IPS-18a (cell line): ENCODE data around the gene TPK1.

ENCODE experiments used
- H3K27ac ChIP-seq: one replicate; pipeline ENCODE4 v1.5.1; 2013; ENCODE audit warnings: low read length
- H3K27me3 ChIP-seq: one replicate; pipeline ENCODE4 v1.6.1; 2013; ENCODE audit warnings: mild to moderate bottlenecking, low read length; ENCODE audit not compliant: control insufficient read depth, insufficient read depth
- H3K36me3 ChIP-seq: one replicate; pipeline ENCODE4 v1.6.1; 2013; ENCODE audit warnings: low read depth, low read length; ENCODE audit not compliant: control insufficient read depth
- H3K4me1 ChIP-seq: one replicate; pipeline ENCODE4 v1.6.1; 2013; ENCODE audit warnings: low read depth, low read length; ENCODE audit not compliant: control insufficient read depth
- H3K4me3 ChIP-seq: one replicate; pipeline ENCODE4 v1.5.1; 2013; ENCODE audit warnings: low read length
- H3K9ac ChIP-seq: one replicate; pipeline ENCODE4 v1.6.1; 2013; ENCODE audit warnings: mild to moderate bottlenecking, low read length, moderate library complexity
- H3K9me3 ChIP-seq: one replicate; pipeline ENCODE4 v1.6.1; 2013; ENCODE audit warnings: low read depth, low read length; ENCODE audit not compliant: control insufficient read depth

The TPK1 gene

GRCh38 chr7:144665689-144666381 lies 170.0 kb downstream of the TPK1 start:
- no peaks in the 10 kb centered on the region for H3K9me3 ChIP-seq
- H3K9ac ChIP-seq = no peak overlapping the region
- no peak overlapping the region for H3K27ac ChIP-seq
- no peak overlapping the region for H3K4me3 ChIP-seq
- H3K27me3 ChIP-seq = no peaks in the 10 kb centered on the region
- peaks cover 2% of the 10 kb centered on the region for H3K4me1 ChIP-seq
- no peaks in the 10 kb centered on the region for H3K36me3 ChIP-seq

- Histone ChIP-seq H3K27ac (no peak overlapping the region), H3K36me3 (no peaks in the 10 kb centered on the region), H3K4me1 (peaks cover 5% of the 10 kb centered on the region), H3K4me3 (no peak overlapping the region), H3K27me3 (no peaks in the 10 kb centered on the region), H3K9ac (no peak overlapping the region), H3K9me3 (no peaks in the 10 kb centered on the region)
Observed at GRCh38 chr7:144659211-144659610, 176.6 kb downstream of the TPK1 start.

GRCh38 chr7:144656965-144657517 lies 178.8 kb downstream of the TPK1 start:
- H3K9me3 ChIP-seq = no peaks in the 10 kb centered on the region
- H3K9ac ChIP-seq = no peak overlapping the region
- no peaks in the 10 kb centered on the region for H3K27me3 ChIP-seq
- H3K27ac ChIP-seq = no peak overlapping the region
- H3K36me3 ChIP-seq = no peaks in the 10 kb centered on the region
- H3K4me3 ChIP-seq = no peak overlapping the region
- H3K4me1 ChIP-seq = peaks cover 5% of the 10 kb centered on the region

- Histone ChIP-seq H3K27me3 (no peaks in the 10 kb centered on the region), H3K27ac (no peak overlapping the region), H3K9me3 (peaks cover 4% of the 10 kb centered on the region), H3K36me3 (no peaks in the 10 kb centered on the region), H3K4me3 (no peak overlapping the region), H3K9ac (no peak overlapping the region), H3K4me1 (peaks cover 5% of the 10 kb centered on the region)
Observed at GRCh38 chr7:144653449-144653848, 182.4 kb downstream of the TPK1 start.

GRCh38 chr7:144650439-144650838 lies 185.4 kb downstream of the TPK1 start:
- Histone ChIP-seq H3K36me3 (no peaks in the 10 kb centered on the region), H3K9me3 (peaks cover 4% of the 10 kb centered on the region), H3K27me3 (no peaks in the 10 kb centered on the region), H3K9ac (no peak overlapping the region), H3K4me1 (no peaks in the 10 kb centered on the region), H3K4me3 (no peak overlapping the region), H3K27ac (no peak overlapping the region)

- H3K36me3 ChIP-seq = no peaks in the 10 kb centered on the region
- H3K27me3 ChIP-seq = no peaks in the 10 kb centered on the region
- H3K4me1 ChIP-seq = no peaks in the 10 kb centered on the region
Observed at GRCh38 chr7:144649120-144649519, 186.7 kb downstream of the TPK1 start.

GRCh38 chr7:144641389-144642044 lies 194.3 kb downstream of the TPK1 start:
- Histone ChIP-seq H3K9me3 (no peaks in the 10 kb centered on the region), H3K4me1 (no peaks in the 10 kb centered on the region), H3K27me3 (no peaks in the 10 kb centered on the region), H3K4me3 (no peak overlapping the region), H3K36me3 (no peaks in the 10 kb centered on the region), H3K9ac (no peak overlapping the region), H3K27ac (no peak overlapping the region)

More at GRCh38 chr7:144649120-144649519, 186.7 kb downstream of the TPK1 start:
- Histone ChIP-seq H3K27ac (no peak overlapping the region), H3K9ac (no peak overlapping the region), H3K4me3 (no peak overlapping the region), H3K9me3 (peaks cover 4% of the 10 kb centered on the region)

GRCh38 chr7:144632724-144633123 lies 203.1 kb downstream of the TPK1 start:
- Histone ChIP-seq H3K36me3 (no peaks in the 10 kb centered on the region), H3K4me3 (no peak overlapping the region), H3K27me3 (no peaks in the 10 kb centered on the region), H3K4me1 (no peaks in the 10 kb centered on the region), H3K9me3 (no peaks in the 10 kb centered on the region), H3K9ac (no peak overlapping the region), H3K27ac (no peak overlapping the region)

GRCh38 chr7:144629598-144629997 lies 206.3 kb downstream of the TPK1 start:
- no peak overlapping the region for H3K9ac ChIP-seq
- no peaks in the 10 kb centered on the region for H3K36me3 ChIP-seq
- H3K27me3 ChIP-seq = no peaks in the 10 kb centered on the region
- no peaks in the 10 kb centered on the region for H3K9me3 ChIP-seq
- H3K27ac ChIP-seq = no peak overlapping the region
- no peak overlapping the region for H3K4me3 ChIP-seq
- no peaks in the 10 kb centered on the region for H3K4me1 ChIP-seq

GRCh38 chr7:144629011-144629410 lies 206.8 kb downstream of the TPK1 start:
- no peaks in the 10 kb centered on the region for H3K4me1 ChIP-seq
- H3K9me3 ChIP-seq = no peaks in the 10 kb centered on the region

GRCh38 chr7:144628176-144628575 lies 207.7 kb downstream of the TPK1 start:
- H3K27me3 ChIP-seq = no peaks in the 10 kb centered on the region
- H3K27ac ChIP-seq = no peak overlapping the region
- H3K4me3 ChIP-seq = no peak overlapping the region
- no peaks in the 10 kb centered on the region for H3K36me3 ChIP-seq
- H3K4me1 ChIP-seq = no peaks in the 10 kb centered on the region
- H3K9me3 ChIP-seq = no peaks in the 10 kb centered on the region
- no peak overlapping the region for H3K9ac ChIP-seq

More at GRCh38 chr7:144629011-144629410, 206.8 kb downstream of the TPK1 start:
- Histone ChIP-seq H3K27me3 (no peaks in the 10 kb centered on the region), H3K36me3 (no peaks in the 10 kb centered on the region), H3K27ac (no peak overlapping the region), H3K9ac (no peak overlapping the region), H3K4me3 (no peak overlapping the region)

- Histone ChIP-seq H3K27me3 (peaks cover 6% of the 10 kb centered on the region), H3K4me3 (no peak overlapping the region), H3K9me3 (no peaks in the 10 kb centered on the region), H3K4me1 (no peaks in the 10 kb centered on the region), H3K9ac (no peak overlapping the region), H3K36me3 (no peaks in the 10 kb centered on the region), H3K27ac (no peak overlapping the region)
Observed at GRCh38 chr7:144622745-144623144, 213.1 kb downstream of the TPK1 start.
